Vagina (tissue), 2 donors: ENCODE data around the gene PRKCE. TPM values are rescaled to one million over a fixed set of nuclear protein-coding genes. Genes with fewer than 3 reads are reported as not detected.
"Not testable (repeated sequence)": the region's sequence is repeated elsewhere in the genome, so short reads cannot be mapped to it uniquely, and the experiment has no call there.

Experiments
- DNase-seq, 2 donors: peaks; one replicate each; pipeline ENCODE4 v3.0.0-alpha.2; 2017; ENCODE audit errors: extremely low spot score in 2 of 2
- H3K27ac ChIP-seq: fragments of 200-600 bp; sonication (generic); one replicate; pipeline ENCODE4 v1.5.1; 2019
- H3K27me3 ChIP-seq: fragments of 200-600 bp; sonication (generic); one replicate; pipeline ENCODE4 v1.5.1; 2019
- H3K36me3 ChIP-seq, 2 donors: fragments of 200-600 bp; sonication (generic); one replicate each; pipeline ENCODE4 v1.5.1; 2017 to 2019
- H3K4me1 ChIP-seq: fragments of 200-600 bp; sonication (generic); one replicate; pipeline ENCODE4 v1.5.1; 2019
- H3K4me3 ChIP-seq, 2 donors: fragments of 200-600 bp; sonication (generic); 1 replicate in 1 of 2; 2 replicates in 1 of 2; pipeline ENCODE4 v1.5.1; 2016 to 2019
- H3K9me3 ChIP-seq: fragments of 200-600 bp; sonication (generic); one replicate; pipeline ENCODE4 v1.5.1; 2019
- POLR2A ChIP-seq, 2 donors: fragments of 450-650 bp; IDR thresholded peaks; one replicate each; pipeline ENCODE4 v1.6.1; 2017; ENCODE audit warnings: antibody characterized with exemption in 2 of 2, mild to moderate bottlenecking in 2 of 2, moderate library complexity in 2 of 2
- POLR2AphosphoS5 ChIP-seq, 2 donors: sonication (generic); formaldehyde crosslinking; IDR thresholded peaks; one replicate each; pipeline ENCODE4 v1.9.0; 2017; ENCODE audit warnings: antibody characterized with exemption in 2 of 2, mild to moderate bottlenecking in 2 of 2, low read depth in 1 of 2; ENCODE audit not compliant: insufficient read depth in 1 of 2
- intact Hi-C: fragments of 100-400 bp; cut with DNase I; formaldehyde crosslinking; loops from one replicate; pipeline ENCODE4 v1.15.1; 2023
- total RNA-seq: library from RNA; depleted of rRNA; stranded (reverse); fragments of >200 nt; gene quantifications from one replicate; pipeline ENCODE4 v1.2.3, GENCODE V29; 2016
- TF ChIP-seq, protein P1 (sequence below), 3 experiments: fragments of 450-650 bp in 2 of 3; fragments of 200-600 bp in 1 of 3; sonication (generic) in 1 of 3; IDR thresholded peaks; one replicate each; pipeline ENCODE4 v1.5.1; 2017 to 2019; ENCODE audit warnings: antibody characterized with exemption in 3 of 3, mild to moderate bottlenecking in 2 of 3, moderate library complexity in 2 of 3

Gene PRKCE
- total RNA-seq, 1 donor from 2014 or later = 11.8 TPM

DNA sequence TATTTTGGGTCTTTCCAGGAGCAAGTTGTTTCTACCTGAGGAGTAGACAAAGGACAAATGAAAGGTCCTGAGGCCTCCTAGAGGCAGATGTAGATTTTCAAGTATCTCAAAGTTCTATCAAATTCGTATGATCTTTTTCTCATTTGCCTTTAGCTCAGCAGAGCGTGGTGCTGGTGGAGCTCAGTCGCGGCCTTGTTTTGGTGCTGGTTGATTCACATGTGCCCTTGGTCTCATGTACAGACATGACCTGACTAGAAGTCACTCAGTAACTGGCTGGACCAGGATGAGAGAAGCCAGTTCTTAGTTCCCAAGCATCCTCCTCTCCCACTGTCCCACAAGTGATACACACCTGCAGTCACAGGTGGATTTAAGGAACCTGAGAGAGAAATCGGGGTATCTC lies 264.0 kb downstream of the PRKCE start:
- Histone ChIP-seq H3K27ac (no peak overlapping the region), H3K9me3 (no peaks in the 10 kb centered on the region), H3K4me3 (no peak overlapping the region), H3K27me3 (no peaks in the 10 kb centered on the region), H3K36me3 (no peaks in the 10 kb centered on the region), H3K4me1 (peaks cover 22% of the 10 kb centered on the region)
- TF ChIP-seq, protein P1, sequence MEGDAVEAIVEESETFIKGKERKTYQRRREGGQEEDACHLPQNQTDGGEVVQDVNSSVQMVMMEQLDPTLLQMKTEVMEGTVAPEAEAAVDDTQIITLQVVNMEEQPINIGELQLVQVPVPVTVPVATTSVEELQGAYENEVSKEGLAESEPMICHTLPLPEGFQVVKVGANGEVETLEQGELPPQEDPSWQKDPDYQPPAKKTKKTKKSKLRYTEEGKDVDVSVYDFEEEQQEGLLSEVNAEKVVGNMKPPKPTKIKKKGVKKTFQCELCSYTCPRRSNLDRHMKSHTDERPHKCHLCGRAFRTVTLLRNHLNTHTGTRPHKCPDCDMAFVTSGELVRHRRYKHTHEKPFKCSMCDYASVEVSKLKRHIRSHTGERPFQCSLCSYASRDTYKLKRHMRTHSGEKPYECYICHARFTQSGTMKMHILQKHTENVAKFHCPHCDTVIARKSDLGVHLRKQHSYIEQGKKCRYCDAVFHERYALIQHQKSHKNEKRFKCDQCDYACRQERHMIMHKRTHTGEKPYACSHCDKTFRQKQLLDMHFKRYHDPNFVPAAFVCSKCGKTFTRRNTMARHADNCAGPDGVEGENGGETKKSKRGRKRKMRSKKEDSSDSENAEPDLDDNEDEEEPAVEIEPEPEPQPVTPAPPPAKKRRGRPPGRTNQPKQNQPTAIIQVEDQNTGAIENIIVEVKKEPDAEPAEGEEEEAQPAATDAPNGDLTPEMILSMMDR (IDR thresholded peaks at IDR 0.05) = no peak
- no peak for TF ChIP-seq POLR2AphosphoS5 (IDR thresholded peaks at IDR 0.05; ENCODE audit: insufficient read depth in 1 of 2, low read depth in 1 of 2)
- TF ChIP-seq POLR2A (IDR thresholded peaks at IDR 0.05) = no peak
- intact Hi-C loops = no loop called here
- no peak for DNase-seq

DNA sequence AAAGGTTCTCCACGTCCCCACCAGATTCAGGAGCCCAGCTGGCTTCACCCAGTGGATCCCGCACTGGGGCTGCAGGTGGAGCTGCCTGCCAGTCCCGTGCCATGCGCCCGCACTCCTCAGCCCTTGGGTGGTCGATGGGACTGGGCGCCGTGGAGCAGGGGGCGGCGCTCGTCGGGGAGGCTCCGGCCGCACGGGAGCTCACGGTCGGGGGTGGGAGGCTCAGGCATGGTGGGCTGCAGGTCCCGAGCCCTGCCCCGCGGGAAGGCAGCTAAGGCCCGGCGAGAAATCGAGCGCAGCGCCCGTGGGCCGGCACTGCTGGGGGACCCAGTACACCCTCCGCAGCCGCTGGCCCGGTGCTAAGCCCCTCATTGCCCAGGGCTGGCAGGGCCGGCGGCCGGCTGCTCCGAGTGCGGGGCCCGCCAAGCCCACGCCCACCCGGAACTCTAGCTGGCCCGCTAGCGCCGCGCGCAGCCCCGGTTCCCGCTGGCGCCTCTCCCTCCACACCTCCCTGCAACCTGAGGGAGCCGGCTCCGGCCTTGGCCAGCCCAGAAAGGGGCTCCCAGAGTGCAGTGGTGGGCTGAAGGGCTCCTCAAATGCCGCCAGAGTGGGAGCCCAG lies 266.2 kb downstream of the PRKCE start:
- H3K4me1 ChIP-seq = peaks cover 20% of the 10 kb centered on the region
- DNase-seq = not testable (repeated sequence)

DNA sequence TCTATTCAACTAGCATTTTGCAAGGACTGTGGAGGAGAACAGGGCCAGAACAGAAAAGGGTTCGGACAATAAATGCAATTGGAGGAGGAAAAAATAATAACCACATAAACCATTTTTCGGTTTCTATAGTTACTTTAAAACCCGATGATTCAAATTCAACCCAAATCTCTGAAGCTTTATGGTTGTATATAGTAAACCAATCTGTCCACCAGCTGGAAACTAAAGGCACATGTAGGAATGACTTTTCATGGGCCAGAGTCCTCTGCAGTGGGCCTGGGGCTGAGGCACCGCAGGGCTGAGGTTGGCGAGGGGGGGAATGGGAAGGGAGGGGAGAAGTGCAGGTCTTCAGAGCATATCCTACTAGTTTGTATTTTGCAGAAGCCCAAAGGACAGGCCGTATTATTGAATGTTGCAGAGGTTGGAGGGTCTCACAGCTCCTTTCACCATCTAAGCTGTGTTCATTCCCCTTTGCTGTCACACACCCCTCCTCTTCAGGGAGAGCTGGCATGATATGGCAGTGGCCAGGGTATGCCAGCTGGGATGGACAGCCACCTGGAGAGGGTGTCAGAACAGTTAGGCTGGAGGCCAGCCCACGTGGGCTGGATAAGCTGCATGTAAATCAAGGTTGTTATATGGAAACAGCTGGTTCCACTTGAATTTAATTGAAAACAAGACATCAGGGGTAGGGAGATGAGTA lies 267.1 kb downstream of the PRKCE start:
- Histone ChIP-seq H3K4me3 (no peak overlapping the region), H3K27ac (no peak overlapping the region), H3K27me3 (no peaks in the 10 kb centered on the region), H3K9me3 (no peaks in the 10 kb centered on the region), H3K4me1 (peaks cover 20% of the 10 kb centered on the region), H3K36me3 (no peaks in the 10 kb centered on the region)
- TF ChIP-seq POLR2A (IDR thresholded peaks at IDR 0.05) (no peak), POLR2AphosphoS5 (IDR thresholded peaks at IDR 0.05; ENCODE audit: insufficient read depth in 1 of 2, low read depth in 1 of 2) (no peak)
- TF ChIP-seq, protein P1 (IDR thresholded peaks at IDR 0.05) = no peak
- intact Hi-C loops = no loop called here
- DNase-seq = no peak

More for the DNA sequence above, 266.2 kb downstream of the PRKCE start:
- H3K27me3 ChIP-seq, H3K9me3 ChIP-seq, H3K4me3 ChIP-seq, H3K36me3 ChIP-seq, H3K27ac ChIP-seq, intact Hi-C loops: not testable (repeated sequence)

DNA sequence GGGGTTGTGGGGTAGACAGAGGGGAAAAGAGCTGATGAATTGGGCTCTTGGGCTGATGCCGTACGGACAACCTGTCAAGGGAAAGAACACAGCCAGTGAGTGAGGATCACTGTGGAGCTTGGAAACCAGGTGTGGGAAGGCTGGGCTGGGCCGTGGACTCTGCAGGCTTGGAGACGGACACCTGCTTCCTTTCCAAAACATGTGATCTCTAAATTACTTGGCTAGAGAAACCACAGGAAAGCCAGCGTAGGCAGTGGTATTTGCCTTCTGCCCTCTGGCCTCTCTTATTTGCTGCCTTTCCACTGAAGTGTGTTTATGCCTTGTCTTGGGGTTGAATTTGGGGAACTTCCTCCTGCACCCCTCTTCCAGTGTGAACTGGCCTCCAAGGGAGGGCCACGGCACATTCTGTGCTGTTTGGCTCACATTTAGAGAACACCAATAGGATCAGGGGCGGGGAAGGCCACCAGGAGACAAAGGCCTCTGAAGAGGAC lies 267.7 kb downstream of the PRKCE start:
- intact Hi-C loops = no loop called here
- no peak for DNase-seq
- TF ChIP-seq, protein P1 (IDR thresholded peaks at IDR 0.05) = no peak
- TF ChIP-seq POLR2A (IDR thresholded peaks at IDR 0.05) (no peak), POLR2AphosphoS5 (IDR thresholded peaks at IDR 0.05; ENCODE audit: insufficient read depth in 1 of 2, low read depth in 1 of 2) (no peak)
- no peaks in the 10 kb centered on the region for H3K27me3 ChIP-seq
- no peaks in the 10 kb centered on the region for H3K36me3 ChIP-seq
- H3K27ac ChIP-seq = no peak overlapping the region
- no peaks in the 10 kb centered on the region for H3K9me3 ChIP-seq
- H3K4me3 ChIP-seq = no peak overlapping the region
- H3K4me1 ChIP-seq = peaks cover 20% of the 10 kb centered on the region

DNA sequence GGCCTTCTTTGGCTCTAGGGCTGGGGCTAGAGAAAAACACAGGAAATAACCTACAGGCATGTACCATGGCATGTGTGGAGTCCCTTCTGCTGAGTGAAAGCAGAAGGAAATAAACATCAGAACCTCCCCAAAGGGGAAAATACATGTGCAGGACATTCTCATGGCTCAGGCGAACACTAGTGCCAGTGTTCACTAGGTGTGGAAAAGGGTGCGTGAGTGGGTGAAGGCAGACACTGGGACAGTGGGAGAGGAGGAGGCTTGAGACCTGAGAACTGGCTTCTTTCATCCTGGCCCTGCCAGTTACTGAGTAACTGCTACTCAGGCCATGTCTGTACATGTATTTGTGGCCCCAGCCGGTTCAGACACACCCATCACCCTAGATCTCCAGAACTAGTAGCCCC lies 268.2 kb downstream of the PRKCE start:
- H3K27ac ChIP-seq = no peak overlapping the region
- TF ChIP-seq, protein P1 (IDR thresholded peaks at IDR 0.05) = no peak
- TF ChIP-seq POLR2AphosphoS5 (IDR thresholded peaks at IDR 0.05; ENCODE audit: insufficient read depth in 1 of 2, low read depth in 1 of 2) = no peak
- H3K27me3 ChIP-seq = no peaks in the 10 kb centered on the region
- no peaks in the 10 kb centered on the region for H3K9me3 ChIP-seq
- H3K4me1 ChIP-seq = peaks cover 20% of the 10 kb centered on the region
- intact Hi-C loops = no loop called here
- no peak overlapping the region for H3K4me3 ChIP-seq
- no peak for DNase-seq
- H3K36me3 ChIP-seq = no peaks in the 10 kb centered on the region
